Measurements from ENCODE around the gene ZDHHC1.

Gene ZDHHC1

DNA sequence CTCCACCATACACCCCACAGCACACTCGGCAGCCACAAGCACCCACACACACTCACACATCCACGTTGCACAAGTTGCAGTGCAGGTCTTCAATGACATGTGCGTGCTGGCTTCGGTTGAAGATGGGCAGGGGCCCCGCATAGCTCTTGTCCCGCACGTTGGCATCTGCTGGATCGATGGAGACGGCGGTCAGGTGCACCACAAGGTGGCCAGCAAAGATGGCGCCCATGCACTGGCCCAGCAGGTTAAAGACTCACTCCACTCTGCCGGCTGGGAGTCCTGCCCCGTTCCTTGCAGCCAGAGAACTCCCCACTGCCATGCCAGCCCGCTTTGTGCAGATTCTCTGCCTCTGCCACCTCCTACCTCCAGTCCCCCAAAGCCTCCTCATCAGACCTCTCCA, 15.4 kb downstream of the ZDHHC1 start:
- DNase-seq (ENCODE audit: insufficient read length, low spot score) (no peak), FAIRE-seq (no peak)
- TF ChIP-seq, protein P1, sequence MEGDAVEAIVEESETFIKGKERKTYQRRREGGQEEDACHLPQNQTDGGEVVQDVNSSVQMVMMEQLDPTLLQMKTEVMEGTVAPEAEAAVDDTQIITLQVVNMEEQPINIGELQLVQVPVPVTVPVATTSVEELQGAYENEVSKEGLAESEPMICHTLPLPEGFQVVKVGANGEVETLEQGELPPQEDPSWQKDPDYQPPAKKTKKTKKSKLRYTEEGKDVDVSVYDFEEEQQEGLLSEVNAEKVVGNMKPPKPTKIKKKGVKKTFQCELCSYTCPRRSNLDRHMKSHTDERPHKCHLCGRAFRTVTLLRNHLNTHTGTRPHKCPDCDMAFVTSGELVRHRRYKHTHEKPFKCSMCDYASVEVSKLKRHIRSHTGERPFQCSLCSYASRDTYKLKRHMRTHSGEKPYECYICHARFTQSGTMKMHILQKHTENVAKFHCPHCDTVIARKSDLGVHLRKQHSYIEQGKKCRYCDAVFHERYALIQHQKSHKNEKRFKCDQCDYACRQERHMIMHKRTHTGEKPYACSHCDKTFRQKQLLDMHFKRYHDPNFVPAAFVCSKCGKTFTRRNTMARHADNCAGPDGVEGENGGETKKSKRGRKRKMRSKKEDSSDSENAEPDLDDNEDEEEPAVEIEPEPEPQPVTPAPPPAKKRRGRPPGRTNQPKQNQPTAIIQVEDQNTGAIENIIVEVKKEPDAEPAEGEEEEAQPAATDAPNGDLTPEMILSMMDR (IDR thresholded peaks at IDR 0.05; ENCODE audit: insufficient read depth, missing control alignments), result no peak

DNA sequence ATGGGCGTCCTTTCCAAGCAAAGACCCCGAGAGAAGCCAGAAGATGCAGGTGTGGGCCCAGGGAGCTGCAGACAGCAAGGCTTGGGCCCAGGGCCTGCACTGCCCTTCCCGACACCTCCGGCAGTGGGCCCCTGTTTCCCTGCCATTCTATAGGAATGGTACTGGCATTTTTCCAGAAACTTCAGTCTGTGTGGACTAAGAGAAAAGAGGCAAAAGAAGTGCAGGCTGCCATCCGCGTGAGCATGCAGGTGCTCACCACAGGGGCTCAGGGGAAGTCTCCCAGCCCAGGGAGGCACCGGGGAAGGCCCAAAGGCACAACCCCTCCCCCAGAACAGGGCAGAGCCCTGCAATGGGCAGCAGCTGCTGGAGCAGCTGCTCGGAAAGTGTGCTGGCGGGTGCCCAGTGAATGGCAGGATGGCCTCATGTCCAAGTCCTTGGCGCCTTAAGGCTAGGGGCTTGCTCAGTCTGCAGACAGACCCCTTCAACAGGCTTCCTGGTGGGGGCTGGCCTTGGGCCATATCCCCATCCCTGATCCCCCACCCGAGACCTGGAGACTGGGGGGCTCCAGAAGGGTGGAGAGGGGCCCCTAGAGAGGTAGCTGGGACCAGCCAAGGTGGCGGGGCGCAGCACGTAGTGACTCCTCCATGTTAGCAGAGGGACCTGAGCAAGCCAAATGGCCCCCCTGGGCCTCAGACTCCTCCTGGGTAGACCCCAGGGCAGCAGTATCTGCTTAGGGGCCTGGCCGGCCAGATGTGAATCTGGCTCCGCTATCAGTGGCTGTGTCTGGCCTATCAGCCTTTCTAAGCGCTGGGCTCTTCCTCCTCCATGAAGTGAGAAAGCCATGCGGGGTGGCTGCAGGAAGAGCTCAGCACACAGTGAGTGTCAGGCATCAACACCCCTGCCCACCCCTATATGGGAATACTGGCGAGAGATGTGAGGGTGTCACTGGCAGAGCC, 16.2 kb downstream of the ZDHHC1 start:
- DNase-seq (ENCODE audit: insufficient read length, low spot score) (no peak), FAIRE-seq (no peak)
- TF ChIP-seq, protein P1 (IDR thresholded peaks at IDR 0.05; ENCODE audit: insufficient read depth, missing control alignments), result no peak

DNA sequence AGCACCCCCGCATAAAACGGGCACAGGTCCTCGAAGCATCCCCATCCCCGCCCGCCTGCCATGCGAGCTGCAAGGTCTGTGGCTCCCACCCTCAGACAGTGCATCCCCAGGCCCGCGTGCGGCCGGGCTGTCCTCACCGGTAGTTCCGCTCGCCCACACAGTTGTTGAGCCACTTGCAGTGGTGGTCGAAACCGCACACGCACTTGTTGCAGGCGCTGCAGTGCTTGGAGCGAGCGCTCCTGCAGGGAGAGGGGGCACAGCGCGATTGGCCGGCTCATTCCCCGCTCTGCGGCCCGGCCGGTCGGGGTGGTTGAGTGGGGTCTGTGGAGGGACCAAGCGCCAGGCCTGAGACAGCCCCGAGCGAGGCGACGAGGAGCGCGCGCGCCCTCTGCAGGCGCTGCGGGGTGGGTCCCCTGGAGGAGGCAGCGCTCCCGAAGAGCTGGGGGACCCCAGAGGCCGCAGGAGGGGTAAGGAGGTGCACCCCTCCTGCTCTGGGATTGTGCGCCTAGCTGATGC, 17.0 kb downstream of the ZDHHC1 start:
- TF ChIP-seq, protein P1 (IDR thresholded peaks at IDR 0.05; ENCODE audit: insufficient read depth, missing control alignments), result peak; percentile 63
- FAIRE-seq (no peak), DNase-seq (ENCODE audit: insufficient read length, low spot score) (no peak)

DNA sequence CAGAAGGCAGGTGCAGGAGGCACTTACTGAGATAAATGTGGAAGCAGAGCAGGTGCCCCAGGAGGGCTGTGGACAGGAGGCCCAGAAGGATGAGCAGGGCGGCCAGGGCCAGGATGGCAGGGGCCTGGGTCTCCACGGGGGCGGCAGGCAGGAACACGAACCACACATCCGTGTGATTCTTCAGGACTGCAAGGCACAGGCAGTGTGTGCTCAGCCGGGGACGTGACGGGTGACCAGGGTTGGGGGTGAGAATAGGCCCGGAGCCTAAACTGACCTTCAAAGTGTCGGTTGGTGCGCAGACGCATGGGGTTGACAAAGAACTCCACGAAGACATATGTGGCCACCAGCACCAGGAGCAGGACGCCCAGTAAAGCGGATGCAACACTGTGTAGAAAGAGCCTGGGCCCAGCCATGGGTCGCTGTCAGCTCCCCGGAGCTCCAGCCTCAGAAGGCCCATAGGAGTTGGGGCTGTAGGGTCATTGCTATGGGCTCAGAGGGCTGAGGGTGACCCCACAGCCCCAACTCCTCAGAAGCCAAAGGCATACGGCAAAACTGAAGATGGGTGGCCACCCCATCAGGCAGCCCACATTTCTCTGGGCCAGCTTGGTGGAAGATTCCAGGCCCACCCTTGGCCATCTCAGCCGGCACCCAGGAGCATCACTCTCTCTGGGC, 17.6 kb downstream of the ZDHHC1 start:
- TF ChIP-seq, protein P1 (IDR thresholded peaks at IDR 0.05; ENCODE audit: insufficient read depth, missing control alignments), result no peak
- no peak for FAIRE-seq
- DNase-seq (ENCODE audit: insufficient read length, low spot score), result no peak

DNA sequence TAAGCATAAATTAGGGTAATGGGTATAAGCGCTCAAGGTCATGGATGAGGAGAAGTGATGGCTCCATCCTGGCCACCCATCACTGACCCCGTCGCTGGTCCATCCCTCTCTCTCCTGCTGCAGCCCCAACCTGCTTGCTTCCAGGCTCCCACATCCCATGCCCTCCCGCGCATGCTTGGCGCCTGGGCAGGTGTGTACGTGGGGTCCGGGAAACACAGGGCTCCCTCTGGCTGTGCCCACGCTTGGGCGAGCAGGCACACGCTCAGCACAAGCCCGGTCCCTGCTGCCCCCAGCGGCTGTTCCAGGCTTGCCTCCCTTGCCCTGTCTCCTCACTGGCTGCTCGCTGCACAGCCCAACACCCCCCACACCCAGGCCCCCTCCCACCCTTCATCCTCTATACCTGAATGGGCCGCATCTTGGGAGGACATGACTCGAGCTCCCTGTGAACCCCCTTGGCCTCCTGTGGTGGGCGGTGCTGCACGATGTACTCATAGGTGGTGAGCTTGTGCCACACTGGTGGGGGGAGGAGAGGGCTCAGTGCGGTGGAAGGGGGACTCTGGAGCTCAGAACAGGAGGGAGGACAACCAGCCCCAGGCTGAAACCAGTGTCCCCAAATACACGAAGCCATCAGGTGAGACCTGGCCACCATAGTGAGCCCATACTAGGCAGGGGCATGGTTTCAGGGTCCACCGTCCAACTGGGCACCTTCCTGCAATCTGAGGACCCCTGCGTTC, 18.3 kb downstream of the ZDHHC1 start:
- FAIRE-seq (no peak), DNase-seq (ENCODE audit: insufficient read length, low spot score) (no peak)
- TF ChIP-seq, protein P1 (IDR thresholded peaks at IDR 0.05; ENCODE audit: insufficient read depth, missing control alignments), result no peak

DNA sequence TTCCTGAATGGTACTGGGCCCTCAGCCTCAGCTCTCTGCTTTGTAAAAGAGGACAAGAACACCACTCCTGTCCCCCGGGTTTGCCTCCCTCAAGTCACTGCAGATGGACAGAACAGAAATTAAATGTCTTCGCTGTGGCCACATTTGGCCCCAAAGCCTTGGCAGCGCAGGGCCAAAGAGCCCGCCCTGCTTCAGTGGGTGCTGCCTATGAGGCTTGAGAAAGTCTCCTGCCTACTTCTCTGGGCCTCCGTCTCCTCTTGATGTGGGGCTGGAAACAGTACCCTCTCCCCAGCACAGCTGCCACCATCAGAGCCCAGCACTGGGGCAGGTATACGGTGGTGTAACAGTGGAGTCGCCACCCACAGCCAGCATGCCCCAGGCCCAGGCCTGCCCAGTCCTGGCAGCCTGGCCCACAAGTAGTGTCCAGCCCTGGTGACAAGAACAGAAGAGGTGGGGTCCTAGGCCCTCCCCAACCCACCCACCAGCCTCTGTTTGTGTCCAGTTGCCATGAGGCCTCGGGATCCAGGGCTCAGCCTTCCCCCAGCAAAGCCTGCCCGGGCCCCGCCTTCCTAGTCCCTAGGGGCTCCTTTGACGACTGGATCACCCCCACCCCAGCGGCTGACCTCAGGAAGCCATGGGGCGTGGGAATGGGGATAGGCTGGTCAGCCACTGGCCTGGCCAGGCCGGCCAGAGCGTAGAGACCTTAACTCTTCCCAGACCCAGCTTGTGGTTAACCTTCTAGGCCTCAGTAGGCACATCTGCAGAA, 19.1 kb downstream of the ZDHHC1 start:
- TF ChIP-seq, protein P1 (IDR thresholded peaks at IDR 0.05; ENCODE audit: insufficient read depth, missing control alignments), result no peak
- no peak for FAIRE-seq
- DNase-seq (ENCODE audit: insufficient read length, low spot score), result no peak
